Endothelial cell of umbilical vein (primary cell): ENCODE data around the gene CUZD1.

ENCODE experiments used
- CTCF ChIP-seq, 2 donors: IDR thresholded peaks; 1 replicate in 1 of 2; 2 replicates in 1 of 2; pipeline ENCODE4 v1.5.1; 2011; ENCODE audit warnings: low read length in 2 of 2, mild to moderate bottlenecking in 2 of 2, moderate library complexity in 2 of 2, control low read depth in 1 of 2, inconsistent platforms in 1 of 2, low read depth in 1 of 2; ENCODE audit not compliant: insufficient read depth in 1 of 2; ENCODE audit errors: extremely low read depth in 1 of 2
- EZH2 ChIP-seq: IDR thresholded peaks from 2 replicates; pipeline ENCODE4 v1.6.1; 2012; ENCODE audit warnings: borderline replicate concordance, low read depth, mild to moderate bottlenecking, moderate library complexity, low read length, inconsistent platforms; ENCODE audit not compliant: severe bottlenecking
- POLR2A ChIP-seq: IDR thresholded peaks from 2 replicates; pipeline ENCODE4 v1.6.1; 2012; ENCODE audit warnings: low read depth, mild to moderate bottlenecking, control low read depth, low read length

GRCh38 chr10:122855745-122856144 is 10.1 kb upstream of the CUZD1 start:
- no peak for TF ChIP-seq CTCF (IDR thresholded peaks at IDR 0.05; ENCODE audit: extremely low read depth in 1 of 2, insufficient read depth in 1 of 2, low read depth in 1 of 2, low read length in 2 of 2)
- TF ChIP-seq EZH2, result no peak
- TF ChIP-seq POLR2A, result no peak
